Esophagus muscularis mucosa (tissue), 4 donors: ENCODE results near the gene IL17RD.

Experiments used
- CTCF ChIP-seq, 3 experiments: fragments of 200-600 bp in 2 of 3; fragments of 450-650 bp in 1 of 3; sonication (generic) in 2 of 3; IDR thresholded peaks; one replicate each; pipeline ENCODE4 v1.5.1; 2017 to 2019; ENCODE audit warnings: antibody characterized with exemption in 3 of 3, mild to moderate bottlenecking in 2 of 3, moderate library complexity in 1 of 3
- EP300 ChIP-seq: sonication (generic); formaldehyde crosslinking; IDR thresholded peaks from one replicate; pipeline ENCODE4 v1.6.1; 2017; ENCODE audit warnings: antibody characterized with exemption
- POLR2A ChIP-seq: fragments of 450-650 bp; IDR thresholded peaks from one replicate; pipeline ENCODE4 v1.6.1; 2017; ENCODE audit warnings: antibody characterized with exemption, moderate library complexity, mild to moderate bottlenecking, low read depth
- POLR2AphosphoS5 ChIP-seq, 2 donors: sonication (generic); formaldehyde crosslinking; IDR thresholded peaks; one replicate each; pipeline ENCODE4 v1.6.1; 2017; ENCODE audit warnings: antibody characterized with exemption in 2 of 2

DNA sequence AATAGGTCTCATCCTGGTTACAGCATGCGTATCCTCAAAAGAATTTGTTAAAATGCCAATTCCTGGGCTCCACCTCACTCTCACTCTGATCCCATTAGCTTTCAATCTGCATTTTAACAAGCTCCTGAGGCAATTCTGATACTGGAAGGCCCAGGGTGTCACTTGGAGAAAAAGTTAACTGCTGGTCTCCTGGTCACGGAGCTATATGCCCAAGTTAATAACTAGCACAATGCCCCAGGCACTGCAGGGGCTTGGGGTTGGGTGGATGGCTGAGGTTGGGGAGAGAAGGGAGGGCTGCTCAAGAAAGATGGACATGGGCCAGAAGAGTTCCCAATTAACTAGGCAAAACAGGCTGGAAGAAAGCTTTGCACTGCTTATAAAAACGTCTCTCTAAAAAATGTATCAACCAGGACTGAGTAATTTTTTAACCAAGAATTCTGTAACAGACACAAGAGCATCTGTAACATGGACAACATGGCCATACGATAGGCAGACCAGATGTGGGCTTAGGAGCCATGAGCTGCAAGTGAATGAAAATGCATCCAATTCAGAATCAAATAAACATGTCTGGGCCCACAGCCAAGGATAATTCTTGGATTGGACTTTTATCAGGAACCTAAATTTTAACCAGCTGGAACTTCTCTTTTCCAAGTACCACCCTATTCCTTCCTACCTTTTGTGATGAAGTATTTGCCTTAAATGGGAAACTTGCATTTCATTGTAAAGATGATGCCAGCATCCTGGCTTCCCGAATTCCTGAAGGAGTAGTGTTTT is 4.2 kb downstream of the IL17RD start:
- TF ChIP-seq POLR2AphosphoS5 (IDR thresholded peaks at IDR 0.05) (no peak), CTCF (IDR thresholded peaks at IDR 0.05) (no peak), POLR2A (no peak), EP300 (no peak)
